Measurements from ENCODE around the gene PLCXD1.

The PLCXD1 gene

GRCh38 chrX:316351-317325 is 35.5 kb downstream of the PLCXD1 start:
- H3K27ac ChIP-seq (ENCODE audit: poor library complexity, severe bottlenecking) = peak overlapping the region; percentile 70
- H3K4me1 ChIP-seq (ENCODE audit: insufficient read depth, poor library complexity, severe bottlenecking) = no peaks in the 10 kb centered on the region
- DNase-seq (ENCODE audit: low spot score) = peak; percentile 70
- H3K4me3 ChIP-seq (ENCODE audit: severe bottlenecking) = no peak overlapping the region
- H3K9me3 ChIP-seq (ENCODE audit: severe bottlenecking) = no peaks in the 10 kb centered on the region
- H3K27me3 ChIP-seq (ENCODE audit: insufficient read depth, poor library complexity, severe bottlenecking) = no peaks in the 10 kb centered on the region
- H3K36me3 ChIP-seq (ENCODE audit: low read depth) = peaks cover 32% of the 10 kb centered on the region
- no peak for ATAC-seq (ENCODE audit: low read depth)
- TF ChIP-seq, protein P1, sequence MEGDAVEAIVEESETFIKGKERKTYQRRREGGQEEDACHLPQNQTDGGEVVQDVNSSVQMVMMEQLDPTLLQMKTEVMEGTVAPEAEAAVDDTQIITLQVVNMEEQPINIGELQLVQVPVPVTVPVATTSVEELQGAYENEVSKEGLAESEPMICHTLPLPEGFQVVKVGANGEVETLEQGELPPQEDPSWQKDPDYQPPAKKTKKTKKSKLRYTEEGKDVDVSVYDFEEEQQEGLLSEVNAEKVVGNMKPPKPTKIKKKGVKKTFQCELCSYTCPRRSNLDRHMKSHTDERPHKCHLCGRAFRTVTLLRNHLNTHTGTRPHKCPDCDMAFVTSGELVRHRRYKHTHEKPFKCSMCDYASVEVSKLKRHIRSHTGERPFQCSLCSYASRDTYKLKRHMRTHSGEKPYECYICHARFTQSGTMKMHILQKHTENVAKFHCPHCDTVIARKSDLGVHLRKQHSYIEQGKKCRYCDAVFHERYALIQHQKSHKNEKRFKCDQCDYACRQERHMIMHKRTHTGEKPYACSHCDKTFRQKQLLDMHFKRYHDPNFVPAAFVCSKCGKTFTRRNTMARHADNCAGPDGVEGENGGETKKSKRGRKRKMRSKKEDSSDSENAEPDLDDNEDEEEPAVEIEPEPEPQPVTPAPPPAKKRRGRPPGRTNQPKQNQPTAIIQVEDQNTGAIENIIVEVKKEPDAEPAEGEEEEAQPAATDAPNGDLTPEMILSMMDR (IDR thresholded peaks at IDR 0.05; ENCODE audit: poor library complexity, severe bottlenecking) = no peak

DNA sequence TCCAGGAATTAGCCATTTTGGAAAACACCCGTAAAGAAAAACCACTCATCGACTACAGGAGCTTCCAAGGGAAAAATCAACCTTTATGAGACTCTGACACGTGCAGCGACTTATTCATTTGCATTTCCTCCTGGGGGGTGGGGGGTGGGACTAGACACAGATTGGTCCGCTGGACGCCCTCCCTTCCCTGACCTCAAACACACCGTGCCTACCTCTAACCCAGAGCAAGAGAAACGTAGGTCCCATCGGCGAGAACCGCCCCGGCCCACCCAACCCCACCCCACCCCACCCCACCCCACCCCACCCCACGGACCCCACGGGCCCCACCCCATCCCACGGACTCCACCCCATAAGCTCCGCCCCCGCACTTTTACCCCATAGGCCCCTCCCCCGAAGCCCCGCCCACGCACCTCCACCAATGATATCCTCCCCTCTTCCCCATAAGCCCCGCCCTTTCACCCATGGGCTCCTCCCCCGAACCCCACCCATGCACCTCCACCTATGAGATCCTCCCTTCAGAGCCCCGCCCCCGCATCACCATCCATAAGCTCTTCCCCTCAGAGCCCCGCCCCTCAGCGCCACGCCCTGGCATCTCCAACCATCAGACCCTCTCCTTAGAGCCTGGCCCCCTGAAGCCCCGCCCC is 36.4 kb downstream of the PLCXD1 start:
- no peaks in the 10 kb centered on the region for H3K27me3 ChIP-seq (ENCODE audit: insufficient read depth, poor library complexity, severe bottlenecking)
- H3K27ac ChIP-seq (ENCODE audit: poor library complexity, severe bottlenecking) = peak overlapping the region; percentile 70
- peak overlapping the region; percentile 87 for H3K4me3 ChIP-seq (ENCODE audit: severe bottlenecking)
- TF ChIP-seq, protein P1 (IDR thresholded peaks at IDR 0.05; ENCODE audit: poor library complexity, severe bottlenecking) = no peak
- no peak for DNase-seq (ENCODE audit: low spot score)
- no peak for ATAC-seq (ENCODE audit: low read depth)
- H3K4me1 ChIP-seq (ENCODE audit: insufficient read depth, poor library complexity, severe bottlenecking) = no peaks in the 10 kb centered on the region
- H3K9me3 ChIP-seq (ENCODE audit: severe bottlenecking) = no peaks in the 10 kb centered on the region
- H3K36me3 ChIP-seq (ENCODE audit: low read depth) = peaks cover 28% of the 10 kb centered on the region

DNA sequence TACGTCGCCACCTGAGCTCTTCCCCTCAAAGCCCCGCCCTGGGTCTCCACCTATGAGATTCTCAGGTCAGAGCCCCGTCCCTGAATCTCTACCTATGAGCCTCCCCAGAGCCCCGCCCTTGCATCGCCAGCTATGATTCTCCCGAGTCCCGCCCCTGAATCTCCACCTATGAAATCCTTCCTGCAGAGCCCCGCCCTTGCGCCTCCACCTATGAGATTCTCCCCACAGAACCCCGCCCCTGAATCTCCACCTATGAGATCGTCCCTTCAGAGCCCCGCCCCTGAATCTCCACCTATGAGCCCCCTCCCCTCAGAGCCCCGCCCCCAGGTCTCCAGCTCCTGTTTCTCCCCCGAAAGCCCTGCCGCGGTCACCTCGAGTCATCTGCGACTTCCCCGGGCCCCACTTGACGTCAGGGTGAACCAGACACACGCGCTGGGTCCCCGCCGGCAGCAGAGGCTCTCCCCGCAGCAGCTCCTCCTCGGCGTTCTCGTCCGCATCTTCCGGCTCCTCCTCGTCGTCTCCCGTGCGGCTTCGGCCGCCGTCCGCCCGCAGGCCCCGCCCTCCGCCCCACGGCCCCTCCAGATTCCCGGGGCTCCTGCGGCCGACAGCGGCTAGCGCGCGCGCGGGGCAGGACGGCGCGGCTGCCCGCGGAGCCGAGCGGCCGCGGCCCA is 37.0 kb downstream of the PLCXD1 start:
- TF ChIP-seq, protein P1 (IDR thresholded peaks at IDR 0.05; ENCODE audit: poor library complexity, severe bottlenecking) = no peak

DNA sequence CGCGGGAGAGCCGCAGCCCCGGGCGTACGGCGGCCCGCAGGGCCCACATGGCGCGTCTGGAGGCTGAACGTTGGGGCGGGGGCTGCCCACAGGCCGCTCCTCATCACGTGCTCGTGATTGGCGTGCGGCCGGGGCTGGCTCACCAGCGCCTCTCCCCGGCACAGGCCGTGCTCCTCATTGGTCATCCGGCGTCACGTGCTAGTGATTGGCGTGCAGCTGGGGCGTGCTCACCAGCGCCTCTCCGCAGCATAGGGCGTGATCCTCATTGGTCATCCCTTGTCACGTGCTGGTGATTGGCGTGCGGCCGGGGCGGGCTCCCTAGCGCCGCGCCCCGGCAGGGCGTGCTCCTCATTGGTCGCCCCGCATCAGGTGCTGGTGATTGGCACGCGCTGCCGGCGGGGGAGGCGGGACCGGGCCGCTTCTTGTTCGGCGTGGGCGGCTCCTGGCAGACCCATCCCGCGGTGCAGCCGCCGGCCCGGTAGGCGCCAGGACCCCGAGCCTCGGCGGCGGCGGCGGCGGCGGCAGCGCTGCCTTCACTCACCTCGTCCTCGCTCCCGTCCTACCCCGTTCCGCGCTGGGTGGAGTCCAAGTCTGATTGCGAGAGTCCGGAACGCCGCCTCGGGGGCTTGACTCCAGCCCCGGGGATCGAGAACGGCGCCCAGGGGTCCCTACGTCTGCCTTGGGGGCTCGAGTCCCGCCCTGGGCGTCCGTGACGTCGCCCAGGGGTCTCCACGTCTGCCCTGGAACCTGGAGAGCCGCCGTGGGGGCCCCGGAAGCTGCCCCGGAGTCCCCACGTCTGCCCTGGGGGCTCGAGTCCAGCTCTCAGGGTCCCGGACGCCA is 37.8 kb downstream of the PLCXD1 start, which contains the start of gene GTPBP6:
Gene GTPBP6, minus strand, starts transcription at position 58 of the 840 bp plus-strand sequence. Its CDS starts 9 bp downstream, at position 49.
- H3K9me3 ChIP-seq (ENCODE audit: severe bottlenecking) = no peaks in the 10 kb centered on the region
- no peaks in the 10 kb centered on the region for H3K27me3 ChIP-seq (ENCODE audit: insufficient read depth, poor library complexity, severe bottlenecking)
- H3K4me1 ChIP-seq (ENCODE audit: insufficient read depth, poor library complexity, severe bottlenecking) = no peaks in the 10 kb centered on the region
- TF ChIP-seq, protein P1 (IDR thresholded peaks at IDR 0.05; ENCODE audit: poor library complexity, severe bottlenecking) = peak; percentile 25
- peak; percentile 54 for ATAC-seq (ENCODE audit: low read depth)
- H3K36me3 ChIP-seq (ENCODE audit: low read depth) = peaks cover 19% of the 10 kb centered on the region
- peak within 1 kb of the TSS; percentile 70 for H3K27ac ChIP-seq (ENCODE audit: poor library complexity, severe bottlenecking)
- H3K4me3 ChIP-seq (ENCODE audit: severe bottlenecking) = peak within 1 kb of the TSS; percentile 87
- peak; percentile 100 for DNase-seq (ENCODE audit: low spot score)

More for the DNA sequence above, 37.0 kb downstream of the PLCXD1 start:
- DNase-seq (ENCODE audit: low spot score) (peak; percentile 100), ATAC-seq (ENCODE audit: low read depth) (peak; percentile 73)
- peaks cover 25% of the 10 kb centered on the region for H3K36me3 ChIP-seq (ENCODE audit: low read depth)
- no peaks in the 10 kb centered on the region for H3K4me1 ChIP-seq (ENCODE audit: insufficient read depth, poor library complexity, severe bottlenecking)
- H3K9me3 ChIP-seq (ENCODE audit: severe bottlenecking) = no peaks in the 10 kb centered on the region
- H3K4me3 ChIP-seq (ENCODE audit: severe bottlenecking) = peak overlapping the region; percentile 87
- peak overlapping the region; percentile 70 for H3K27ac ChIP-seq (ENCODE audit: poor library complexity, severe bottlenecking)
- H3K27me3 ChIP-seq (ENCODE audit: insufficient read depth, poor library complexity, severe bottlenecking) = no peaks in the 10 kb centered on the region

Data from RWPE2 (cell line).